SH-SY5Y (cell line): ENCODE measurements around the gene LRRC7.

ENCODE experiments used
- GATA2 ChIP-seq: IDR thresholded peaks from 2 replicates; pipeline ENCODE4 v1.6.1; 2011; ENCODE audit warnings: mild to moderate bottlenecking, low read depth, low read length
- GATA3 ChIP-seq: IDR thresholded peaks from 2 replicates; pipeline ENCODE4 v1.6.1; 2011; ENCODE audit warnings: low read depth, mild to moderate bottlenecking, low read length, moderate library complexity

Gene LRRC7

DNA sequence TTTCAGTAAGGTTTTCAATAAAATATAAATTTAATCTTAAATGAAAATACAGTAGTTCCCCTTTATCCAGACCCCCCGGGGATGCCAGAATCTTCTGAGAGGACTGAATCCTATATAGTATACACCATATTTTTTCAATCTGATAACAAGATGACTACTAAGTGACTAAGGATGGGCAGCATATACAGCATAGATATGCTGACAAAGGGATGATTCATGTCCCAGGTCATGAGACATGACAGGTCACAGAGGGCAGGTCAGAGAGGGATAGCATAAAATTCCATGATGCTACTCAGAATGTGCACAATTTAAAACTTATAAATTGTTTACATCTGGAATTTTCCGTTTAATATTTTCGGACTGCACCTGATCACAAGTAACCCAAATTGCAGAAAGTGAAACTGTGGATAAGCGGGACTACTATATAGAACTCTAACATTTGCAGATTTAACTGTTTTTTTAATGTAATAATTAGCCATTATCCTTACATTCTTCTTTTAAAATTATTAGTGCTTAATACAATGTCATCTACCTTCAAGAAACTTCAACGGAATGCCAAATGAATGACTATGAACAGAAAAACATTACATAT is 588.9 kb downstream of the LRRC7 start:
- no peak for TF ChIP-seq GATA3
- no peak for TF ChIP-seq GATA2

GRCh38 chr1:70164350-70164749 is 596.6 kb downstream of the LRRC7 start:
- TF ChIP-seq GATA2 (no peak), GATA3 (no peak)

GRCh38 chr1:70168283-70168682 is 600.6 kb downstream of the LRRC7 start:
- TF ChIP-seq GATA3 (no peak), GATA2 (no peak)

GRCh38 chr1:70169018-70169839 is 601.5 kb downstream of the LRRC7 start:
- no peak for TF ChIP-seq GATA3
- no peak for TF ChIP-seq GATA2

GRCh38 chr1:70171512-70171911 is 603.8 kb downstream of the LRRC7 start:
- TF ChIP-seq GATA2 (no peak), GATA3 (no peak)
